Measurements from ENCODE around the gene PTPRS.

PTPRS gene

GRCh38 chr19:5356428-5356827 lies 15.8 kb upstream of the PTPRS start:
- no peak overlapping the region for H3K4me3 ChIP-seq (ENCODE audit: low read length)
- H3K4me1 ChIP-seq (ENCODE audit: low read length): no peaks in the 10 kb centered on the region
- TF ChIP-seq CTCF (IDR thresholded peaks at IDR 0.05; ENCODE audit: low read depth, low read length) (no peak), EZH2phosphoT487 (IDR thresholded peaks at IDR 0.05; ENCODE audit: low read depth) (no peak)
- no peaks in the 10 kb centered on the region for H3K36me3 ChIP-seq (replicated peaks; ENCODE audit: low read depth, low read length)
- no peaks in the 10 kb centered on the region for H4K20me1 ChIP-seq (ENCODE audit: insufficient read depth, low read length)
- H3K79me2 ChIP-seq (ENCODE audit: low read length): no peaks in the 10 kb centered on the region
- no peak overlapping the region for H3K4me2 ChIP-seq (ENCODE audit: low read length)
- no peak overlapping the region for H2AFZ ChIP-seq (ENCODE audit: low read depth, low read length)
- H3K9me3 ChIP-seq (ENCODE audit: insufficient read depth, low read length): no peaks in the 10 kb centered on the region
- 0 out of 2 replicates have a peak, but pooled peaks cover 4% of the 10 kb centered on the region for H3K27me3 ChIP-seq (ENCODE audit: low read depth, low read length)
- no peak overlapping the region for H3K9ac ChIP-seq (ENCODE audit: low read length)
- H3K27ac ChIP-seq (ENCODE audit: low read length): no peak overlapping the region

GRCh38 chr19:5355693-5356092 lies 15.1 kb upstream of the PTPRS start:
- Histone ChIP-seq H3K79me2 (ENCODE audit: low read length) (no peaks in the 10 kb centered on the region), H2AFZ (ENCODE audit: low read depth, low read length) (no peak overlapping the region)
- TF ChIP-seq CTCF (IDR thresholded peaks at IDR 0.05; ENCODE audit: low read depth, low read length) (no peak), EZH2phosphoT487 (IDR thresholded peaks at IDR 0.05; ENCODE audit: low read depth) (no peak)

DNA sequence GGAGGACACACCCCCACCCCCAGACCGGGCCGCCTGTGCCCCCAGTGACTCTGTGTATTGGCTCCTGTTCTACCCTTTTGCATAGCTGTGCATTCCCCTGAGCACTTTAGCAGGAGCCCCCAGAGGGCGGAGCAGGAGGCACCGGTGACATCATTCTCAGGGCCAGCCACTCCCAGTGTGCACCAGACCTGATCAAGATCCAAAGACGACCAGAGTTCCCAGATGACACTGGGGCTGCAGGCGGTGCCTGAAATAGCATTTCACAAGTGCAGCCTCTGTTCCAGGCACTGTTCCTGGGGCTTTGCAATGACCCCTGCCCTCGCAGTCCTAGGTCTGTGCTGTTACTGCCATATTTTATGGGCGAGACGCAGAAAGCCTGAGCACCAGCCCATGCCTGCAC lies 14.5 kb upstream of the PTPRS start:
- H3K27me3 ChIP-seq (ENCODE audit: low read depth, low read length): 0 out of 2 replicates have a peak, but pooled peaks cover 4% of the 10 kb centered on the region
- no peaks in the 10 kb centered on the region for H3K9me3 ChIP-seq (ENCODE audit: insufficient read depth, low read length)
- H3K4me1 ChIP-seq (ENCODE audit: low read length): no peaks in the 10 kb centered on the region
- H3K4me3 ChIP-seq (ENCODE audit: low read length): no peak overlapping the region
- H3K79me2 ChIP-seq (ENCODE audit: low read length): no peaks in the 10 kb centered on the region
- TF ChIP-seq EZH2phosphoT487 (IDR thresholded peaks at IDR 0.05; ENCODE audit: low read depth) (no peak), CTCF (IDR thresholded peaks at IDR 0.05; ENCODE audit: low read depth, low read length) (no peak)
- no peak overlapping the region for H2AFZ ChIP-seq (ENCODE audit: low read depth, low read length)
- no peak overlapping the region for H3K27ac ChIP-seq (ENCODE audit: low read length)
- H3K9ac ChIP-seq (ENCODE audit: low read length): no peak overlapping the region
- no peaks in the 10 kb centered on the region for H3K36me3 ChIP-seq (replicated peaks; ENCODE audit: low read depth, low read length)
- no peak overlapping the region for H3K4me2 ChIP-seq (ENCODE audit: low read length)
- H4K20me1 ChIP-seq (ENCODE audit: insufficient read depth, low read length): no peaks in the 10 kb centered on the region

More at GRCh38 chr19:5355693-5356092, 15.1 kb upstream of the PTPRS start:
- no peaks in the 10 kb centered on the region for H4K20me1 ChIP-seq (ENCODE audit: insufficient read depth, low read length)
- no peak overlapping the region for H3K4me2 ChIP-seq (ENCODE audit: low read length)
- H3K4me3 ChIP-seq (ENCODE audit: low read length): no peak overlapping the region
- no peak overlapping the region for H3K9ac ChIP-seq (ENCODE audit: low read length)
- H3K27ac ChIP-seq (ENCODE audit: low read length): no peak overlapping the region
- H3K27me3 ChIP-seq (ENCODE audit: low read depth, low read length): 0 out of 2 replicates have a peak, but pooled peaks cover 4% of the 10 kb centered on the region
- H3K4me1 ChIP-seq (ENCODE audit: low read length): no peaks in the 10 kb centered on the region
- no peaks in the 10 kb centered on the region for H3K36me3 ChIP-seq (replicated peaks; ENCODE audit: low read depth, low read length)
- H3K9me3 ChIP-seq (ENCODE audit: insufficient read depth, low read length): no peaks in the 10 kb centered on the region

GRCh38 chr19:5354403-5354802 lies 13.8 kb upstream of the PTPRS start:
- no peaks in the 10 kb centered on the region for H3K4me1 ChIP-seq (ENCODE audit: low read length)
- TF ChIP-seq EZH2phosphoT487 (IDR thresholded peaks at IDR 0.05; ENCODE audit: low read depth): no peak
- TF ChIP-seq CTCF (IDR thresholded peaks at IDR 0.05; ENCODE audit: low read depth, low read length): peak; percentile 26; the same call in 1 of the 2 replicates
- no peaks in the 10 kb centered on the region for H3K79me2 ChIP-seq (ENCODE audit: low read length)
- H3K27ac ChIP-seq (ENCODE audit: low read length): no peak overlapping the region
- H2AFZ ChIP-seq (ENCODE audit: low read depth, low read length): no peak overlapping the region
- no peaks in the 10 kb centered on the region for H4K20me1 ChIP-seq (ENCODE audit: insufficient read depth, low read length)
- H3K9me3 ChIP-seq (ENCODE audit: insufficient read depth, low read length): no peaks in the 10 kb centered on the region
- no peak overlapping the region for H3K4me3 ChIP-seq (ENCODE audit: low read length)
- no peaks in the 10 kb centered on the region for H3K36me3 ChIP-seq (replicated peaks; ENCODE audit: low read depth, low read length)
- H3K27me3 ChIP-seq (ENCODE audit: low read depth, low read length): 0 out of 2 replicates have a peak, but pooled peaks cover 4% of the 10 kb centered on the region
- no peak overlapping the region for H3K9ac ChIP-seq (ENCODE audit: low read length)
- no peak overlapping the region for H3K4me2 ChIP-seq (ENCODE audit: low read length)
